Right lobe of liver (tissue), 6 donors: ENCODE data around the gene USP53. TPM values are rescaled to one million over a fixed set of nuclear protein-coding genes. Genes with fewer than 3 reads are reported as not detected.

ENCODE experiments used
- ATAC-seq, 4 donors: fragments of 200-7000 bp; cut with Tn5 transposase; one replicate each; pipeline ENCODE4 v1.9.1; 2020; ENCODE audit warnings: mild to moderate bottlenecking in 4 of 4, moderate library complexity in 4 of 4
- DNase-seq, 3 donors: peaks; one replicate each; pipeline ENCODE4 v3.0.0-alpha.2; 2020
- H3K27ac ChIP-seq, 3 donors: fragments of 200-600 bp; one replicate each; pipeline ENCODE4 v1.8.0; 2022
- H3K27me3 ChIP-seq, 2 donors: fragments of 200-600 bp; one replicate each; pipeline ENCODE4 v1.8.0; 2022
- H3K36me3 ChIP-seq, 4 donors: fragments of 200-600 bp; sonication (generic) in 1 of 4; one replicate each; pipeline versions ENCODE4 v1.5.1 to v1.8.0; 2017 to 2022; ENCODE audit warnings: control low read depth in 1 of 4
- H3K4me1 ChIP-seq, 4 donors: fragments of 200-600 bp; sonication (generic) in 1 of 4; one replicate each; pipeline versions ENCODE4 v1.5.1 to v1.8.0; 2017 to 2022; ENCODE audit warnings: control low read depth in 1 of 4
- H3K4me3 ChIP-seq, 3 donors: fragments of 200-600 bp; one replicate each; pipeline ENCODE4 v1.8.0; 2022
- H3K9me3 ChIP-seq, 4 donors: fragments of 200-600 bp; sonication (generic) in 1 of 4; one replicate each; pipeline versions ENCODE4 v1.5.1 to v1.8.0; 2017 to 2022; ENCODE audit warnings: control low read depth in 1 of 4
- POLR2A ChIP-seq: fragments of 450-650 bp; IDR thresholded peaks from one replicate; pipeline ENCODE4 v1.6.1; 2017; ENCODE audit warnings: antibody characterized with exemption, mild to moderate bottlenecking
- WGBS: methylation state at CpG from one replicate; pipeline ENCODE4 v1.1.6; 2018; ENCODE audit warnings: low coverage, low lambda C conversion rate; ENCODE audit not compliant: insufficient coverage; ENCODE audit errors: missing lambda C conversion rate; 5-methylcytosine and 5-hydroxymethylcytosine counted together
- intact Hi-C, 2 donors: fragments of 100-400 bp; cut with DNase I; formaldehyde crosslinking; loops; one replicate each; pipeline versions ENCODE4 v1.11.2 to v1.14.1; 2022
- total RNA-seq, 6 experiments: library from RNA; depleted of rRNA in 2 of 6; stranded (reverse); fragments of >200 nt in 2 of 6; fragmentation: NEBNext Ultra II Directional in 3 of 6; extraction: Animal tissue kit (Norgen Biotek cat#: 25700) in 3 of 6; gene quantifications; one replicate each; pipeline versions ENCODE4 v1.1.0 to v1.2.4, GENCODE V29; 2016 to 2023
- TF ChIP-seq, protein P1 (sequence below), 4 donors: fragments of 200-600 bp in 3 of 4; fragments of 450-650 bp in 1 of 4; IDR thresholded peaks; one replicate each; pipeline versions ENCODE4 v1.5.1 to v1.8.0; 2016 to 2022; ENCODE audit warnings: antibody characterized with exemption in 4 of 4, mild to moderate bottlenecking in 2 of 4
- donor health status: DM: no; HTN: yes; CAD: no.
- donor health status: DM: no; HTN: no; CAD: no.
- donor health status: DM: no; HTN: no; CAD: no.
- donor health status: DM: no; HTN: yes; CAD: no.
- donor health status: DM: no; HTN: yes; CAD: no.

USP53 gene
- total RNA-seq, 6 experiments from 2014 or later: 6.4 to 12.5 (median 8.9) TPM

DNA sequence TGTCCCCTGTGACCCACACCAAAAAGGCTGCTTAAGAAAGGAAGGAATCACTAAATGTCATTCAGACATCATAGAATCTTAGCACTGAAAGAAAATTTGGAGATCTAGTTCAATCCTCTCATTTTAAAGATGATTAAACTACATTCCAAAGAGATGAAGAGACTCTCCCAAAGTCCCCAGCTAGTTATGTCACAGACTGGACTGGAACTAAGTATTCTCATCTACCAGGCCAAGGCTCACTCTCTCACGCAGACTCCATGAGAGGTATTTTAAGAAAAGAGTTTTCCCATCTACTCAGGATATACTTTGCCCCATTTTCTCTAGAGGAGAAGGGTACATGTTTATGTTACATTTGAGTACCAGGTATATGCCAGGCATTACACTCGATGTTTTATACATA is 102.5 kb downstream of the USP53 start:
- ATAC-seq (no peak), DNase-seq (no peak)
- Histone ChIP-seq H3K27me3 (no peaks in the 10 kb centered on the region), H3K9me3 (no peaks in the 10 kb centered on the region), H3K4me3 (no peak overlapping the region), H3K36me3 (no peaks in the 10 kb centered on the region), H3K4me1 (no peaks in the 10 kb centered on the region), H3K27ac (no peak overlapping the region)
- TF ChIP-seq, protein P1, sequence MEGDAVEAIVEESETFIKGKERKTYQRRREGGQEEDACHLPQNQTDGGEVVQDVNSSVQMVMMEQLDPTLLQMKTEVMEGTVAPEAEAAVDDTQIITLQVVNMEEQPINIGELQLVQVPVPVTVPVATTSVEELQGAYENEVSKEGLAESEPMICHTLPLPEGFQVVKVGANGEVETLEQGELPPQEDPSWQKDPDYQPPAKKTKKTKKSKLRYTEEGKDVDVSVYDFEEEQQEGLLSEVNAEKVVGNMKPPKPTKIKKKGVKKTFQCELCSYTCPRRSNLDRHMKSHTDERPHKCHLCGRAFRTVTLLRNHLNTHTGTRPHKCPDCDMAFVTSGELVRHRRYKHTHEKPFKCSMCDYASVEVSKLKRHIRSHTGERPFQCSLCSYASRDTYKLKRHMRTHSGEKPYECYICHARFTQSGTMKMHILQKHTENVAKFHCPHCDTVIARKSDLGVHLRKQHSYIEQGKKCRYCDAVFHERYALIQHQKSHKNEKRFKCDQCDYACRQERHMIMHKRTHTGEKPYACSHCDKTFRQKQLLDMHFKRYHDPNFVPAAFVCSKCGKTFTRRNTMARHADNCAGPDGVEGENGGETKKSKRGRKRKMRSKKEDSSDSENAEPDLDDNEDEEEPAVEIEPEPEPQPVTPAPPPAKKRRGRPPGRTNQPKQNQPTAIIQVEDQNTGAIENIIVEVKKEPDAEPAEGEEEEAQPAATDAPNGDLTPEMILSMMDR (IDR thresholded peaks at IDR 0.05): no peak
- TF ChIP-seq POLR2A: no peak
- WGBS: 82% methylated on average over 2 of the region's 2 CpGs
- intact Hi-C loops: no loop called here

DNA sequence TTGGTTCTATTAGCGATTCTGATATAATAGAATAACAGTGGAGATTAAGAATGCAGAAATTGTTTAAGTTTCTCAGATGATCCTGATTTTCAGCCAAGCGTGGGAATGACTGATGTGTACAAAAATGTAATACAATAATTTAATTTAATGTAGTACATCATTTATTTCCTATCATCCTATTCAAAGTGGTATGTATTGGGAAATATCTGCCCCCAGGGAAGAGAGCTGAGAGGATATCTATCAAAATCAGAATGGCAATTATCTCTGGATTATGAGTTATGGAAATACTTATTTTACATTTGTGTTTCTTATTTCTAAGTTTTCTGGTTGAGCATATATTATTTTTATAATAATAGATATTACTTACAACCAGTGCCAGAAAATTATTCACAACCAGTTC is 105.5 kb downstream of the USP53 start:
- H3K4me3 ChIP-seq: no peak overlapping the region
- H3K27me3 ChIP-seq: no peaks in the 10 kb centered on the region
- no peak for ATAC-seq
- no peaks in the 10 kb centered on the region for H3K36me3 ChIP-seq
- H3K27ac ChIP-seq: no peak overlapping the region
- intact Hi-C loops: no loop called here
- WGBS: 68% methylated on average over 2 of the region's 2 CpGs
- TF ChIP-seq, protein P1 (IDR thresholded peaks at IDR 0.05): no peak
- TF ChIP-seq POLR2A: no peak
- no peaks in the 10 kb centered on the region for H3K4me1 ChIP-seq
- H3K9me3 ChIP-seq: no peaks in the 10 kb centered on the region
- DNase-seq: no peak

DNA sequence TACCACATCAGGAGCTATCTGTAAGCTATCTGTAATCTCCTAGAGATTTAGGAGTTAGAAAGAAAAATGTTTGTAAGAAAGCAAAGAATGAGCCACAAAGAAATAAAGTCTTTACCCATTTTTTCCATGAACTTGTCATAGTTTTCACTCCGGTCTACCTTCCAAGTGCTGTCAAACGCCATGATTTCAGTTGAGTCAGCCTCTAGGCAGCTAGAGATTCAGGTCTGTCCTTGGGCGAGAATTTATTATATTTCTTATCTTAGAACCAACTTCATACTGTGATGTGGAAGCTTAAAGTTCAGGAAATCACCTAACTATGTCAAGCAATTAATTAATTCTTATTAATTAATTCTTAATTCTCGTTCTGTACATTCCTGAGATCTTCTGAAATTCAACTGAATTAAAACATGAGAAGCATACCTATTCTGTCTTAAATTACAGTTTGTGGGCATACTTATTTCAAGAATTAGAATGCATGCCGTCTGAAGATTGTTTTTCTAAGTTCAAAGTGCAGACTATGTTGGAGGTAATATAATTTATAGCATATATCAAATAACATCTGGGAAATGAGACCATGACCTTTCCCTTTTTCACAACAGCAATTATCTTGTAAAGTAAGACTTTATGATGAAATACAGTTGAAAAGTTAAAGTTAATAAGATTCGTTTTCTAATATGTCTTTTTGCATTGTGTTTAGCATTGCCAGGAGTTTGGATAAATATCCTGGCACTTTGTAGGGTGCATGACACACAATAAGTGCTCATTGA is 109.6 kb downstream of the USP53 start, which contains the start of gene FABP2:
TSS of gene FABP2 (minus strand) at position 218 of the 767 bp plus-strand sequence. CDS start at position 182, 36 bp downstream.
- Histone ChIP-seq H3K4me3 (no peak within 1 kb of the TSS), H3K9me3 (no peaks in the 10 kb centered on the region), H3K36me3 (no peaks in the 10 kb centered on the region), H3K27ac (no peak within 1 kb of the TSS), H3K4me1 (no peaks in the 10 kb centered on the region), H3K27me3 (no peaks in the 10 kb centered on the region)
- DNase-seq: no peak
- WGBS: 70% methylated on average over 6 of the region's 6 CpGs
- intact Hi-C loops: no loop called here
- ATAC-seq: no peak
- TF ChIP-seq POLR2A: no peak
- TF ChIP-seq, protein P1 (IDR thresholded peaks at IDR 0.05): no peak

DNA sequence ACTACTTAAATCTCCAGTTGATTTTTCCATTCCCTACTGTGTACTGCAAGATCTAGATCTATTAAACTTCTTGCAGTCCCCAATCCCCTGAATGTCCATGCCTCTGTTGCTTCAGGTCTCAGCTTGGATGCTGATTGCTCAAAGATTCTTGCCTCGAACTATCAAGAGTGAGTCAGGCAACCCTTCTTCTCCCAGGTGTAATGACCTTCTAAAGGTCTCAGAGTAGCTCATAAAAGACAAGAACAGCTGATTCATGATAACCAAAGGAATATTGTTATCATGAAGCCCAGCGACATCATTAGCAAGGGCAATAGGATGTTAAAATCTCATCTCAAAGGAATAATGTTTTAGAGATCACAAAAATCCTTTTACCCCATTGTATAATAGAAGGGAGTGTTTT is 116.2 kb downstream of the USP53 start:
- Histone ChIP-seq H3K27ac (no peak overlapping the region), H3K4me1 (no peaks in the 10 kb centered on the region), H3K27me3 (no peaks in the 10 kb centered on the region), H3K9me3 (no peaks in the 10 kb centered on the region), H3K36me3 (no peaks in the 10 kb centered on the region), H3K4me3 (no peak overlapping the region)
- DNase-seq (no peak), ATAC-seq (no peak)
- TF ChIP-seq, protein P1 (IDR thresholded peaks at IDR 0.05): no peak
- TF ChIP-seq POLR2A: no peak
- WGBS: 73% methylated on average over 2 of the region's 2 CpGs
- intact Hi-C loops: no loop called here
